ENCODE data around the gene NKAIN4.
A peak's percentile ranks its signal among the peaks of the same experiment; 100 is the strongest.
"Not testable (repeated sequence)": the region's sequence is repeated elsewhere in the genome, so short reads cannot be mapped to it uniquely, and the experiment has no call there.

The NKAIN4 gene

DNA sequence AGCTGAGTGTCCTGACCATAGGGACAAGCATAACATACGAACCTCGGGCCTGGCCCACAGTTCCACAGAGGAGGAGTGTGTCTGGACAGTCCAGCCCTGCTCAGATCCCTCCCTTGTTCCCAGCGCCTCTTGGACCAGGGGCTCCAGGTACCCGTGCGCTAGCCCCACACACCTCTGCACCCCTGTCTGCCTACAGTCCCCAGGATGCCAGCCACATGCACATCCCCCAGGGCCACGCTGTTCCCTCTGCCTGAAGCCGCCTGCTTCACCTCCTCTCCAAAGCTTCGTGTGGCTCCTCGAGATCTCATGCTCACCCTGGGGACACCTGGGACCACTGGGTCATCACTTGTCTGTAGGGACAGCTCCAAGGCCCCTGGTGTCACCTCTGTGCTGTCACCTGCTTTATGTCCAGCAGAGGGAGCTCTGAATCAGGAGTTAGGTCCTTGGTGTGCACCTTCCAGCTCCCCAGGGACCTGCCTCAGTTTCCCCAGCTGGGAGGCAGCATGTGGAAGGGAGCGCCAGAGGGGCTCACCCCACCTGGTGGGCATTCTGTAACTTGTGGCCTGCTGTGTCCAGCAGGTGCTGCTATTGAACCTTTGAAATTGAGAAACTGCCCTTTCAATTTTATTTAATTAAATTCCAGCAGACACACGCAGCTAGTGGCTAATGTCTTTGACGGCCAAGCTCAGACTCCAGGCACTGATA lies 31.0 kb downstream of the NKAIN4 start:
- no peak overlapping the region for H3K4me3 ChIP-seq (ENCODE audit: low read depth, low read length)
- TF ChIP-seq, protein P1, sequence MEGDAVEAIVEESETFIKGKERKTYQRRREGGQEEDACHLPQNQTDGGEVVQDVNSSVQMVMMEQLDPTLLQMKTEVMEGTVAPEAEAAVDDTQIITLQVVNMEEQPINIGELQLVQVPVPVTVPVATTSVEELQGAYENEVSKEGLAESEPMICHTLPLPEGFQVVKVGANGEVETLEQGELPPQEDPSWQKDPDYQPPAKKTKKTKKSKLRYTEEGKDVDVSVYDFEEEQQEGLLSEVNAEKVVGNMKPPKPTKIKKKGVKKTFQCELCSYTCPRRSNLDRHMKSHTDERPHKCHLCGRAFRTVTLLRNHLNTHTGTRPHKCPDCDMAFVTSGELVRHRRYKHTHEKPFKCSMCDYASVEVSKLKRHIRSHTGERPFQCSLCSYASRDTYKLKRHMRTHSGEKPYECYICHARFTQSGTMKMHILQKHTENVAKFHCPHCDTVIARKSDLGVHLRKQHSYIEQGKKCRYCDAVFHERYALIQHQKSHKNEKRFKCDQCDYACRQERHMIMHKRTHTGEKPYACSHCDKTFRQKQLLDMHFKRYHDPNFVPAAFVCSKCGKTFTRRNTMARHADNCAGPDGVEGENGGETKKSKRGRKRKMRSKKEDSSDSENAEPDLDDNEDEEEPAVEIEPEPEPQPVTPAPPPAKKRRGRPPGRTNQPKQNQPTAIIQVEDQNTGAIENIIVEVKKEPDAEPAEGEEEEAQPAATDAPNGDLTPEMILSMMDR (IDR thresholded peaks at IDR 0.05; ENCODE audit: borderline replicate concordance, insufficient read depth, low read depth, low read length): peak; percentile 78

DNA sequence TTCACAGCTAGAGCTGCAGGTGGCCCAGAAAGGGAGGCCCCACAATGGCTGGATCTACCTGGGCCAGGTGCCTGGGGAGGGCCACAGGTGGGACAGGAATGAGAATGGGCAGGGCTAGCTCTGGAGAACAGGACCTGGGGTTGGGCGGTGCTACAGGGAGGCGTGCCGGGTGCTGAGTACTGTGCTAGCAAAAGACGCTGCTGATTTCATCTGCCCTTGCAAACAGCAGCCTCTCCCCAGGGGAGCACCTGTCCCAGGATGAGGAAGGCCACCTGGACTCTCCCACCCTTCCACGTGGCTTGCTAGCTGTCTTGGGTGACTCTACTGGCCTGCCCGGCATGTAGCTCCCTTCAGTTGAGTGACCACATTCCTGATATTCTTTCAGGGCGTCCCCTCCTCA lies 31.7 kb downstream of the NKAIN4 start:
- TF ChIP-seq, protein P1 (IDR thresholded peaks at IDR 0.05; ENCODE audit: borderline replicate concordance, insufficient read depth, low read depth, low read length): no peak
- no peak overlapping the region for H3K4me3 ChIP-seq (ENCODE audit: low read depth, low read length)

DNA sequence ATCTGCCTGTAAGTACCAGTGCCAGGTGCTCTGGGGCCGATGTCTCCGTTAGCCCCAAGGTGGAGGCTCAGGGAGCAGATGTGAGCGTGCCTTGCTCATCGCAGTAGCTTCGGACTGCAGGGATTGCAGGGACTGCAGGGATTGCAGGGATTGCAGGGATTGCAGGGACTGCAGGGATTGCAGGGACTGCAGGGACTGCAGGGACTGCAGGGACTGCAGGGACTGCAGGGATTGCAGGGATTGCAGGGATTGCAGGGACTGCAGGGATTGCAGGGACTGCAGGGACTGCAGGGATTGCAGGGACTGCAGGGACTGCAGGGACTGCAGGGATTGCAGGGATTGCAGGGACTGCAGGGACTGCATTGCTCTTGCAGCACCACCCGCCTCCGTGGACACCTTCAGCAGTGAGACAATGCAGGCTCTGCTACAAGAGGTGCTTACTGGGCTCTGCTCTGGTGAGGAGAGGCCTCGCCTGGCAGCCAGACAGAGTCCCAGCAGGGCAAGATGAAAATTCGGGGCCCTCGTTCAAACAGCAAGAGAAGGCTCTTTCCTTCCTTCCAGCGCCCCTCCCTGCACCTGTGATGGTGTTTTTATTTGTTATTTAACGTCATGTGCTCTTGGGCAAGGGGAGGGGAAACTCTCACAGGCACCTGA lies 32.7 kb downstream of the NKAIN4 start:
- H3K4me3 ChIP-seq (ENCODE audit: low read depth, low read length): not testable (repeated sequence)

DNA sequence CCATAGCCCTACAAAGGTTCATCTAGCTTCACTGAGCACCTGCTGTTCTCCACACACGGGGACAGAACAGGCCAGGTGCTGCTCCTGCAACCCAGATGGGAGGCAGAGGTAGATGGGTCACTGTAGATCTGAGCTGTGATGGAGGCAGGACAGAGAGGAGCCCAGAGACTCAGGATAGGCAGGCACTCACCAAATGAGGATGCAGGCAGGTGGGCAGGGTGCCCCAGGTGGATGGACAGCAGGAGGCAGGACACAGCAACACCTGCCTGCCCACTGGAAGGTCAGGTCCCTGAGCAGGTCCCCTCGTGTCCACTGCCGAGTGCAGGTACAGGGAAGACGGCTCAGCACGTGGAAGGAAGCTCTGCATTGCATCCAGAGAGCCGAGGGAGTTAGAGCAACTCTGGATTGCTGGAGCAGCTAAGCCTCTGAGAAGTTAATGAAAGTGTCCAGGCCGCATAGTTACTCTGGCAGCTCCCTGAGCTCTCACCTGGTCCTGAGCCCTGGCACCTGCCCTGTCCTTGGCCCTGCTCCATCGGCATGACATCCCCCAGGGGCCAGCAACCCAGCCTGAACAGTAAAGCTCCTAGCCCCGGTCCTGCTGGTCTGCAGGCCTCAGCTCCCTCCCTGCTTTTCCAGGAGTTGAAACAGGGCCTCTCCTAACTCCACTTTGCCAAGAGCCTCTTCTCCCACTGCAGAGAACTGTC lies 33.4 kb downstream of the NKAIN4 start:
- TF ChIP-seq, protein P1 (IDR thresholded peaks at IDR 0.05; ENCODE audit: borderline replicate concordance, insufficient read depth, low read depth, low read length): no peak
- no peak overlapping the region for H3K4me3 ChIP-seq (ENCODE audit: low read depth, low read length)

DNA sequence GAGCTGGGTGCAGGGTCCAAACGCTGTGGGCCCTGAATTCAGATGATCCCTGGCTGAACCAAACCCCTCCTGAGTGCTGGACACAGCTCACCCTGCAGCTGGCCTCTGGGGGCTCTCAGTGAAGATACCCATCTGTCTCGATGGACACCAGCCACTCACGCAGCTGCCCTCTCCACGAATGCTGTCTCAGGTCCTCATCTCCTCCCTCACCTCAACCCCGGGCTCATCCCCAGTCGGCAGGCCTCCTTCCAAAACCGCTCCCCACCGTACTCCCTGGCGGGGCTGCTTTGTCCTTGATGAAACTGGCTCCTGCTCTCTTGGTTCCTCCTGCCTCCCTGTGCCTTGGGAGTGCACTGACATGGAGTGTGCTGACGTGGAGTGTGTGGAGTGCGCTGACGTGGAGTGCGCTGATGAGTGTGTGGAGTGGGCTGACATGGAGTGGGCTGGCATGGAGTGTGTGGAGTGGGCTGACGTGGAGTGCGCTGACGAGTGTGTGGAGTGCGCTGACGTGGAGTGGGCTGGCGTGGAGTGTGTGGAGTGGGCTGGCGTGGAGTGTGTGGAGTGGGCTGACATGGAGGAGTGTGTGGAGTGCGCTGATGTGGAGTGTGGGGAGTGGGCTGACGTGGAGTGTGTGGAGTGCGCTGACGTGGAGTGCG lies 34.3 kb downstream of the NKAIN4 start:
- TF ChIP-seq, protein P1 (IDR thresholded peaks at IDR 0.05; ENCODE audit: borderline replicate concordance, insufficient read depth, low read depth, low read length): no peak
- H3K4me3 ChIP-seq (ENCODE audit: low read depth, low read length): no peak overlapping the region

DNA sequence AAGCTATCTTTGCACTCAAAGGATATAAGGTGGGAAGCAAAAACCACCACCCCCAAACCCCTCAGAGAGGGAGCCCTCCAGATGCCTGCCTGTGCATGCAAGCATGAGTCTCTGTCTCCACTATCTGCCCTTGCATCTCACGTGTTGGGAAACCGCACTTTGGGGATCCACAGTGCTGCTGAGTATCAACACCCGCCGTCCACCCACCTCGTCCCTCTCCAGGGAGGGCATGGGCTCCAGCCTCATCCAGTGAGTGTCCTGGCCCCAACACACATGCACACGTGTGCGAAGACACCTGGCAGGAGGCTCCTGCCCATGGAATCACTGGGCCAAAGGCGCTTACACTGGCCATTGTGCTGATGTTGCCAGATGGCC lies 34.8 kb downstream of the NKAIN4 start:
- H3K4me3 ChIP-seq (ENCODE audit: low read depth, low read length): no peak overlapping the region
- TF ChIP-seq, protein P1 (IDR thresholded peaks at IDR 0.05; ENCODE audit: borderline replicate concordance, insufficient read depth, low read depth, low read length): no peak

DNA sequence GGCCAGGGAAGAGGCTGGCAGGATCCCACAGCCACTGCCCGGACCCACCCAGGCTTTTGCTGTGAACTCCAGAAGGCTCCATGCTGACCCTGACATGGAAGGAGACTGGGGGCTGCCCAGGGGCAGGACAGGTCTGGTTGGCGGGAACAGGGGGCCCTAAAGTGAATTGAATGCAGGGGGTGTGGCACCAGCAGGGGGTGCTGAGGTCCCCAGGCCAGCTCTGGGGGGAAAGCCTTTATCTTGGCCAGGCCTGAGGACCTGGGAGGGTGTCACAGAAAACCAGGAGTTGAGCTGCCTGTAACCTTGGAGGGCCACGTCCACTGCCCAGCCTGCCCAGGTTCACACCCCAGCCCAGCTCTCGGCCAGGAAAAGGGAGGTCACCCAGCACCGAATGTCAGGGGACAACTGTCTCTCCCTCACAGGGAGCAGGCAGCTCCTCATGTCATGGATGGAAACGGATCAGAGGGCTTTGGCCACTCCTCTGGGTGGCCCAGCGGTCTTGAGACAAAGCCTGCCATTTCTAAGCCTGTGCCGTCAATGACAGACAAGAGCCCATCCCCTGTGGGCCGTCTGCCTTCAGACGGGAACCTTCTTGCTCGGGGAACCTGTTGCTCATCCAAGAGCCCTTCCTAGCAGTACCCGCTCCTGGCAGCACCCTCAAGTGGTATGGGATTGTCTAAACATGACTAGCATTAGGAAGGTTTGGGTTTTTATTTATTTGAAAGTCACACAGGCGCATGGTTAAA lies 35.4 kb downstream of the NKAIN4 start:
- TF ChIP-seq, protein P1 (IDR thresholded peaks at IDR 0.05; ENCODE audit: borderline replicate concordance, insufficient read depth, low read depth, low read length): no peak
- H3K4me3 ChIP-seq (ENCODE audit: low read depth, low read length): no peak overlapping the region

All from GM12875 (cell line).